GM19351 (cell line): ENCODE measurements around the gene UNC5CL.

Source experiments
- ATAC-seq: cut with Tn5 transposase; IDR thresholded peaks from one replicate; pipeline ENCODE4 v1.9.1; 2021; ENCODE audit warnings: mild to moderate bottlenecking, moderate library complexity; ENCODE audit not compliant: unreplicated experiment

The UNC5CL gene, protein sequence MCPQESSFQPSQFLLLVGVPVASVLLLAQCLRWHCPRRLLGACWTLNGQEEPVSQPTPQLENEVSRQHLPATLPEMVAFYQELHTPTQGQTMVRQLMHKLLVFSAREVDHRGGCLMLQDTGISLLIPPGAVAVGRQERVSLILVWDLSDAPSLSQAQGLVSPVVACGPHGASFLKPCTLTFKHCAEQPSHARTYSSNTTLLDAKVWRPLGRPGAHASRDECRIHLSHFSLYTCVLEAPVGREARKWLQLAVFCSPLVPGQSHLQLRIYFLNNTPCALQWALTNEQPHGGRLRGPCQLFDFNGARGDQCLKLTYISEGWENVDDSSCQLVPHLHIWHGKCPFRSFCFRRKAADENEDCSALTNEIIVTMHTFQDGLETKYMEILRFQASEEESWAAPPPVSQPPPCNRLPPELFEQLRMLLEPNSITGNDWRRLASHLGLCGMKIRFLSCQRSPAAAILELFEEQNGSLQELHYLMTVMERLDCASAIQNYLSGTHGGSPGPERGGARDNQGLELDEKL

DNA sequence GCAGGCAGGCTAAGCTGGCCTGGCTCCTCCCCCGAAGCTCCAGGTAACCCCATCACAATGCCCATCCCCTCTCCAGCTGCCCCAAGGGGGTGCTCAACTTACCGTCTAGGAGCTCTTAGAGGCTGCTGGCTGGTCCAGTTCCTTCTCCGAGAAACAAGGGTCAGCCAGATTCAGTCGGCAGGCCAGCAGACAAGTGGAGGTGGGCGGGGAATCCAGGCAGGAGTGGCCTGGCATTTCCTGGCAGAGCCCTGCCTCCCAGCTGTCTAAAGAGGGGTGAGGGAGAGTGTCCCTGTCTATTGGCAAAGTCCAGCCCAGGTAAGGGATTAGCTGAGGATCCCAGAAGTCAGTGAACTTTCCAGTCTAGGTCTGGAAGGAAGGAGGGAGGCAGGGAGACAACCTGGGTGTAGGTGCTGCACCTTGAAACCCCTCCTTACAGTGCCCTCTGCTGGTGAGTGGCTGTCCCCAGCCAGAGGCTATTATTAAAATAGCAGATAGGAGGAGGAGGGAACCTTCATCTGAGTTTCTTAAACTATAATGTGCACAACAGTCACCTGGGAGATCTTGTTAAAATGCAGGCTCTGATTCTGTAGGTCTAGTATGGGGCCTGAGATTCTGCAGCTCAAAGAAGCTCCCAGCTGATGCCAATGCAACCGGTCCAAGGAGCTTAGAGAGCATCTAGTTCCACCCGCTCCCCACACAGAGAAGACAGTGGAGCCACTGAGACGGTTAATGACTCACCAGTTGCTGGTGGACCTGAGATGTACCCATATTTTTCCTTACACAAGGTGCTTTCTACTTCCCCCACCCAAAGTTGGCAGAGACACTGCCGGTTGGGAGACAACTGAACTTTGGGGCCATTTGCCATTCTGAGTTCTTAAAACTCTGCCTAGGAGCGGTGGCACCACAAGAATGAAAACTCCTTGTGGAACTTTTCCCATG lies at the start of gene UNC5CL:
UNC5CL (minus strand) TSS at position 162 of the 939 bp plus-strand sequence. CDS start 4,147 bp downstream, outside the sequence.
- ATAC-seq, result peak; percentile 43

DNA sequence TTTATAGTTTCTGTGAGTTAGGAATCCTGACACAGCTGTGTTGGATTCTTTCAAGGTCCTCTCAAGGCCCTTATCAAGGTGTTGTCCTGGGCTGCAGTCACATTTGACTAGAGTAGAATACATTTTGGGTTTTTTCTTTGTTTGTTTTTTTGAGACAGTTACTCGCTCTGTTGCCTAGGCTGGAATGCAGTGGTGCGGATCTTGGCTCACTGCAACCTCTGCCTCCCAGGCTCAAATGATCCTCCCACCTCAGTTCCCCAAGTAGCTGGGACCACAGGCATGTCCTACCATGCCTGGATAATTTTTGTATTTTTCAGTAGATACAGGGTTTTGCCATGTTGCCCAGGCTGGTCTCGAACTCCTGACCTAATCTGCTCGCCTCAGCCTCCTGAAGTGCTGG lies 49.4 kb upstream of the UNC5CL start:
- ATAC-seq, result no peak

DNA sequence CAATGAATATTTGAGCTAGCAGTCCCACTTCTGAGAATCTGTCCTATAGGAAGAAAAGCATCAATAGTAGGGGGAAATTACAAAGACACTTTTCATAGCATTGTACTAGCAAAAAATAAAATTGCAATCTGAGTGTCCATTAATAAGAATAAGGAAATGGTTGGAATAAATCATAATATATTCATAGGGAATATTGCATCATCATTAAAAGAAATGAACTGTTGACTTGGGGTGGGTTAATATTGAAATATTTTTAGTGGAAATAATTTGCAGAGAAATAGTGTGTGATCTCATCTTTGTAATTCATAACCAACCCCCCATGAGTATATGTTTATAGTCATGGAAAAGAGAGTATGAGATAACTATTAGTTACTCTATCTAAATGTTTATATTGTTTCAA lies 46.2 kb upstream of the UNC5CL start:
- no peak for ATAC-seq

DNA sequence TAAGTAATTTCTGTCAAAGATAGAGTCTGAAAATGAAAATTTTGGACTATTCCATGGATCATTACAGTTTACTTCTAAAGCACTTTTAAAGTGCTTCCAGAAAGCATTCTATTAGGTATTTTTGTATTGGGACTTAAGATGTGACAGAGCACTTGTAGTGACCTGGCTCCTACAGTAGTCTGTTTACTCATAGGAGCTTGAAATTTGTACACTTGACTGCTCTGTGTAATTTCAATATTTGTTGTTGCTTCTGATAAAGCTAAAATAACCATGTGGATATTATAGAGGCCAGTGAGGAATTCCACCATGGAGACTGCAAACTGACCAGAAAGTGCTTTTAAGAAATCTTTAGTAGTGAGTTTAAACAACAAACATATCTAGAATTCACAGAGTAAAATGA lies 44.1 kb upstream of the UNC5CL start:
- no peak for ATAC-seq

DNA sequence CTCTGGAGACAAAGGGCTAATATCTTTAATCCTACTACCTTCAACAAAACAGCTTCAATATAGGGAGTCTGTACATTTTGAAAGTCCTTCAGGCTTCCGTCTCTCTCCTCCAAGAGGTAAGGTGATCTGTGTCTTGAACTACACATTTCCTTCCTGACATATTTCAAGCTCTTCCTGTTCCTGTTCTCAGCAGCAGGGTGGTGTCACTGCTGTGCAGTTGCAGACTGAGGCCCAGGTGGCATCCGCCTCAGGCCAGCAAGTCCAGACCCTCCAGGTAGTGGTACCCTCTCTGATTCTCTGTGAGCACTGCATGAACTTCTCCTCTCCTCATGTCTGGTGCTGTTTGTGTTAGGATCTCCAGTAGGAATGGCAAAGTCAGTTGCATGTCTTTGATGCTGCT lies 41.6 kb upstream of the UNC5CL start:
- ATAC-seq, result no peak

DNA sequence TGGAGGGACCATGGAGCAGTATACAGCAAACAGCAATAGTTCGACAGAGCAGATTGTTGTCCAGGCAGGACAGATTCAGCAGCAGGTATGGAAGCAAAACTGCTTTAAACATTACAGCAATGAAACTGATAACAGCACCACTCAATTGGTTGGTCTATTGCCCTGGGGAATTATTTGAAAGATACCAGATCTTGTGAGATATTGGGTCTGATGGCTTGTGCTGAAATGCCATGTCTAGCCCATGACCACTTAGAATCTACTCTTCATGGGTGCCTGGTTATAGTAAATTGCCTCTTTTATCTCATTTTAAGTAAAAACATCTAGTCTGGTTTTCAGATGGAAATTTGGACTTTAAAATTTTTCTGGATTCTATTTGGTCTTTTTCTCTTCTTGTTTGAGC lies 40.1 kb upstream of the UNC5CL start:
- ATAC-seq, result no peak

DNA sequence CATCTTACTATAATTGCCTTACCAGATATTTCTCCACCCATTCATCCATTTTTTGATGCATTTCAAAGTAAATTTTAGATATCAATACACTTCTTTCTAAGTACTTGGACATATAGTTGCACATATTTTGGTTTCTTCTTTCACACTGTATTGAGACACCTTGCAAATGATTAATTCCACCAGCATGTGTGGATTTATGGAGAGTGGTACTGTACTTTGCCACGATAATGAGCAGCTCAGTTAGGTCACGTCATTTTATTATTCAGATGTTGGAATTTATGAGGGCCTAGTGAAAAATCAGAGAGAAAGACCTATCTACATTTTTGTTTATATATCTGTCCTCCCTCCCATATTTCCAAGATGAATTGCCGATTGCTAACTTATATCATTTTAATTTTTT lies 39.1 kb upstream of the UNC5CL start:
- no peak for ATAC-seq

DNA sequence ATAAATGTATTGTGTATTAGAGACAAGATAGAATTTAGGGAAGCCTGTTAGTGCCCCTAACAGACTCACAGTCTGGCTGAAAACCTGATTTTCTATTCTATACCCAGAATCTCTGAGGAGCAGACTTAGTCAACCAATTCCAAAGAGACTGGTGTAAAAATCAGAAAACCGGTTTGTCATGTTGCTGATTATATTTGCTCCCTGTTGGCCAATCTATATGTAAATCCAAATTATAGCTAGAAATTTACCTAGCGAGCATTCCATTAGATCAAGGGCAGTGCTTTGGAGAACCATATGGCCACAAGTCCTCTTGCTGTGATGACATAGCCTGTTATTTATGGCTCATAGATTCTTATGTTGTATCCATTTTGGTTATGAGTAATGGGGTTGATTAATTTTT lies 38.5 kb upstream of the UNC5CL start:
- no peak for ATAC-seq

DNA sequence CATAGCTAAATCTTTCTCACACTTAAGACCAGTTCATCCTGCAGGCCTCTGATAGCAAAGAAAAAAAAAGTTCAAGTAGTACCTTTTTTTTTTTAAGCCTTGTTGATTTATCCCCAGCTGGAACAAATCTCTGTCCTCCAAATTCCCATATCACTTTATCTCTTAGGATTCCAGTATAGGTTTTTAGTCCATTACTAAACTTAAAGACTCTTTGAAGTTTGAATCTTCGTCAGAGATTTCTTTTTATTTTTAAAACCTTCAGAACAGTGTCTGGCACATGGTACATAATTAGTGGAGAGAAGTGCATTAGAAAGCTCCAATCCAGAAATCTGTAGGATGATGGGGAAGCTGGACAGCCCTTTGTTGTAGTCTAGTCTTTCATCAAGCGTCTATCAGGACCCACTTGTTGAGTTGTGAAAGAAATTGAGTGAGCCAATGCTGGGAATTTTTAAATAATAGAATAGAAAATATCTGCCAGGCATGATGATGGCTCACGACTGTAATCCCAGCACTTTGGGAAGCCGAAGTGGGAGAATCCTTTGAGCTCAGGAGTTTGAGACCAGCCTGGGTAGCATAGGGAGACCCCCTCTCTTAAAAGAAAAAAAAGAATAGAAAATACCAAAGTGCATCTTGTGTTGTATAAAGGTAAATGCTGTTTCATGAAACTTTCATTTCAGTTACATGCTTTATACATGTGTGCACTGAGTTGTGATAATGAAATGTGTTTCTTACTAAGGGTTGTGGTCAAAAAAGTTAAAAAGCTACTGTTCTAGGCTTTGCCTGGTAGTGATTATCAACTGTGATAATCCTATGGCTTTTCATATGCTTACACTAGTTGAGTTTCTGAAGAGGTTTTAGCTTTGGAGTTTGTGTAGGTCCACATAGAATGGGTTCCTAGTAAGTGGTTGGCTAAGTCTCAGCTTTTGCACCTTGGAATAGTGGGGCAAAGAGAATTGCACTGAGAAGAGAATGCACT lies 36.9 kb upstream of the UNC5CL start:
- ATAC-seq, result no peak

DNA sequence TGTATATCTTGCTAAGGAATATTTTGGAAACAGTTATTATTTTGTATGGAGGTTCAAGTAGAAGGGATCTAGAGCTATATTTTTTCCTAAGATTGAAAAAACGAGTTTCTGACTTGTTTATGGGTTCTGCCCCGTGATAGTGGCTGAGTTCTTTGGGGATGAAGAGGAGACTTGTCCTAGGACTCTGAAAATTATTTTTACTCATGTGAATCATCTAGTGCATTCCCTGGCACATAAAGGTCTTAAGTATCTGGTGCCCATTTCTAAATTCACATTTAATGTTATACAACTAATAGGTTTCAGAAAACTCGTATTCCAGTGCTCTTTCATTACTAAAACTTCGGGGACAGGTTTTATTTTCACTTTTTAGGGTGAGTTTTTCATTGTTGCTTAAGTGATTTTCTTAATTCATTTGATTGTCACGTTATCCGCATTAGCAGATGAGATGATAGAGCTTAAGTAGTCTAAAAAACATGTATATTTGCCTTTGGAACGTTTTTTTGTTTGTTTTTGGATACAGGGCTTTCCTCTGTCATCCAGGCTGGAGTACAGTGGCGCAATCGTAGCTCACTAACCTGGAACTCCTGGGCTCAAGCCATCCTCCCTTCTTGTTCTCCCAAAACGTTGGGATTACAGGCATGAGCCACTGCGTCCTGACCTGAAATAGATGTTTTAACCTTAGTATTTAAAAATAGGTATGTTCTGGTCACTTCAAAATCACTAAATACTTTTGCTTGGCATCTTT lies 35.8 kb upstream of the UNC5CL start:
- no peak for ATAC-seq

DNA sequence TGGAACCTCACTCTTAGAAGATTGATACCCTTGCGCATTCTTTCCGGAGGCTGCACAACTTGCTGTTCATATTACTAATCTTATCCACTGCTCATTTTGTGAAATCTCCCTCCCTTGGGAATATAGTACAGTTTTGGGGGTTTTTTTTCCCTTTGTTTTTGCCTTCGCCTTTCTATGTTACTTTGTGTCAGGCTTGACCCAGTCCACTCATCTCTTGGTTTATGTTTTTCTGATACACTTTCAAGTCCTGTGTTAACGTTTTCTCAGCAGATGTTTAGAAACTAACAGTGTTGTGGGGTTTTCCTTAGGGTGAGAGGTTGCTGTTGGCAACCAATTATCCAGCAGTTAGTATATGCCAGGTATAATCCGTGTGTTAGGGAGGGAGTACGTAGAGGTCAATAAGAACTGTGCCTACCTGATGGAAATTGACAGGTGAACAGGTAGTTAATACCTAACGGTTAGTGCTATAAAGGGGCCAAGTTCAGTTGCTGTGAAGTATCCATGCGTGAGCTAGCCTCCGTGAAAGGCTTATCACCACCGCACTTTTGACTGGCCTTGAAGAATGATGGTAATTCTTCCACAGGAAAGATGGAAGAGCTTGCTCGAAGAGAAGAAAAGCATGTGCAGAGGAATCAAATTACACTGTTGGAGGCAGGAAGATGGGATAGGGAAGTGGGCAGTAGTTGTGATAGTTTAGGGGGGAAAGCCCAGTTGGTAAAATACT lies 35.1 kb upstream of the UNC5CL start:
- ATAC-seq, result no peak

DNA sequence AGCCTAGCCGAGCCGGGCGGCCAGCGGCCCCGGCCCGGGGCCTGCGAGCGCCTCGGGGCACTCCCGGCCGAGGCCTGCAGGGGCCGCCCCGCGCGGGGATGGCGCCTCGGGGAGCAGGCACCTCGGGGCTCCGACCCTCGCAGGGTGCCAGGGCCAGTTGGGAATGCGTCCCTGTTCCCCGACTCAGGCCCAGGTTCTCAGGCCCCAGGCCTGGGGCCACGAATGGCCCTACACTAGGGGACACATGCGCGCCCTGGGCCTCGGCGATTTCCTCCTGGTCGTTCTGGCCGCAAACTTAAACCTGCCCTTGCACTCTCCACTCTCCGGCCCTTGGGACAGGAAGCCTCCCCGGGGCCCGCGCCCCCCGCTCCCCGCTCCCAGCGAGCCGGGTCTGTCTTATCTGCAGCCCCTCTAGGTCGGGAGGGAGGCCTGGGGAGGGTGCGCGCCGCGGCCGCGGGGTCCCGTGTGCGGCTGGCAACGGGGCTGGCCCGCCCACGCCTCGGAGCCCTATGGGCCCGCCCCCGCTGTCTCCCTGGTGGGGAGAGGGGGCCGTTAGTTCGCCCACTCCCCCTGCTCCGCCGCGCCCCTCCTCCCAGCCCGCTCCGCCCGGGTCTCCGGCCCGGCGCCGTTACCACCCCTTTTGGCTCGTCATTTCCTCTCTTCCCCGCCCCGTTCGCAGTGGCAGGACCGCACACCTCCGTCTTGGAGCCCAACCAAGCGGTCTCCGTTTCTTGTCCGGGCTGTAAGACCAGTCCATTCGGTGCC lies 34.4 kb upstream of the UNC5CL start:
- peak; percentile 30 for ATAC-seq

DNA sequence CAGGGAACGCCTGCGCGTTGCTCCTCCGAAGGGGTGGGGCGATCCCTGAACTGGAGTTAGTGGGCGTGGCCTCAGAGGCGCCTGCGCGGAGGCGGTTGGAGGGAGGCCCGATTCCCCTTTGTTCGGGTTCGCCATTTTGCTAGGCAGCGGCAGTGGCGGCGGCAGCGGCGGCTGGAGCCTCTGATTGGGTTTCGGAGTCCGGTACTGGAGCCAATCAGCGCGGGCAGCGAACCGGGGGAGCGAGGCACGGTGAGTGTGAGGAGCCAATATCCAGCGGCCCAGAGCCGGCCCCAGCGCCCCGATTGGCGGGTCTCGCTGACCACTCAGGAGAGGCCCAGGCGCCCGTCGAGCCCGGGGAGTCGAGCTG lies 33.8 kb upstream of the UNC5CL start, which contains the start of gene NFYA:
NFYA (plus strand) TSS at position 139 of the 367 bp plus-strand sequence. CDS start 6,116 bp downstream, outside the sequence.
- ATAC-seq, result peak; percentile 58

DNA sequence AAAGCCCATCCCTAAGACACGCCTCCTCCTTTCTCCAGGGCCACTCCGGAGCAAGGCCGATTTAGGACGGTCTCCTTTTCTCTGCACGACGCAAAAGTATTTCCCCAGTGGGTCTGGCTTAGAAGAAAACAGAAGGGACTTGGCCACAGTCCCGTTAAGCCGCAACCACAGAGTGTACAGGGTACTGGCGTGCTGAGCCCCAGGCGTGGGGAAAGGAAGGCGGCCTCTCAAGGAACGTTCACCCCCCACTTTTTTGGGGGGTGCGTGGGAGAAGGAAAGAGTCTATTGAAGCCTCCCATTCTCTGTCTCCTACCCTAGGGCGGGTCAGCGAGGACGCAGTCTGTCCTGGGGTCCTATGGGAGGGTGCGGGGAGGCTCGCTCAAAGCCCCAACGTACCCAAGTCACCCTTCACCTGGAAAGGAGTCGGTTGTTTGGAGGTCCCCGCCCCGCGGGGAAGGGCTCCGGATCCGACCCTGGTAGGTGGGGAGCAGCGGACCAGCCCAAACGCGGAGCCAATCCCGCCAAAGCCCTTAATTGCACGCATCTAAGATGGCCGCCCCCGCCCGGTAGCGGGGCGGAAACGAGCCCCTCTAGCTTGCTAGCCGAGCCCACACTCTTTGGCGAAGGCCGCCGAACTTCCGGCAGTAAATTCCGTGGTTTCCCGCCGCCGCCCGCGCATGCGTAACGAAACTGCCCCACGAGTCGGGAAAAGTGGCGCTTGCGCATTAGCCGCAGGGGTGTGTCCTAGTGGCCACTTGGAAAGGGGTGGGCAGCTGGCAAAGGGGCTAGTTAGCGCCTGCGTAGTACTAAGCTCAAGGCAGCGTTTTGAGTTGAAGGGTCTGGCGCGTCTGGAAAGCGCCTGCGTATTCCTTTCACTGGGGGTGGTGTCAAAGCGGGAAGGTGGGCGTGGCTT lies 33.2 kb upstream of the UNC5CL start, which contains the start of gene OARD1:
OARD1 (minus strand) TSS at position 434 of the 913 bp plus-strand sequence. CDS start 722 bp downstream, outside the sequence.
- ATAC-seq, result peak; percentile 69

DNA sequence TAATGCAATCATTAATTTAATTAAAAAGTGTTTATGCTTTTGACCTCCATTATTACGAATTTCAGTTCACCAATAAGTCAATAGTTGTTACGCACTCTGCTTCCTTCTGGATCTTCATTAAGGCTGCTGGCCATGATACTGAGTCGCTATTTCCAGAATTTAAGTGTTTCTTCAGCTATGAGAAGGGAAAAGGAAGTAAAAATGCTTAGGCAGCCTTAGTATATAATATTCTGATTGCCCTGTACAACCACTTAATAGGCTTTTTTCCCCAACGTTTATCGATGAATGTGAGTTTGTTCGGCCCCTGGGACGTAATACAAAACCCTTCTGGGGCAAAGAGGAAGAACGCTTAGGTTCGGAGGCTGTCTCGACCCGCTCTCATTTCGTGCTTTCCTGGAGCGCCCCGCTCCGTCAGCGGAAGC lies 32.5 kb upstream of the UNC5CL start:
- no peak for ATAC-seq

DNA sequence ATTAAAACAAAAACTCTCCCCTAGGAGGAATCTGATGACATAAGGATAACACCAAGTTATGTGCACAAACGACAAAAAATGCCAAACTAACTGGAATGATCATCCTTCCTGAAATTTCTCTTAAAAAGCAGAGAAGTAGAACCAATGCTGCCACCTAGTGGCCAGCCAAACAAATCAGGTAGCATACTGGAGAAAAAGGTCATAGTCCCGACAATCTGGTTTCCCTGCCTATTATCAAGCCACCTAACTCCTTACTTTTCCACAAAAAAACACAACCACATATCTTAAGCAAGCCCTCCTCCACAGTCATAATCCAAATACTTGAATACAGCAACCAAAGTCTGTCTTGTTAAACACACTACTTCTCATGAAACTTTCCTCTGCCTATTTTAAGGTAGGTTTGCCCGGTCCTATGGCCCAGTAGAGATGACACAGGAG lies 27.9 kb upstream of the UNC5CL start:
- ATAC-seq, result no peak

DNA sequence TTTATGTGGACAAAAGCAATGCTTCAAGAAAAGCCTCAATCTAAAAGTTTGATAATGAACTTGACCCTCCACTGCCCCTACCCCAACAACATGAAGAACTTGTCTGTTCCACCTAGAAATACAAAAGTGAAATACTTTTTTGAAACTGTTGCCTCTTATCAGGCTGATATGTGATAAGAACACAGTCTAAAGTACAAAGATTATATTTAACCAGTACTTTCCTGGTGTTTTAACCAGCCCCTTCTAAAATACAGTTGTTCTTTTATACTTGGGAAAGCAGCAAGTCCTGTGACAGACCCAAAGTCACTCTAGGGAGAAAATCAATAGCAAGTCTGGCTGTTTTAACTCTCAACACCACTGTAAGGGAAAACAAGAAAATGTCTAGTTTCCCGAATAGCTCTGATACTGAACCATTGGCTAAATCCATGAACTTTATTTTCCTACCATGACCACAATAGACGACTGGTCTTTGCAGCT lies 26.6 kb upstream of the UNC5CL start:
- no peak for ATAC-seq
